HEK293T (cell line): Measurements from ENCODE around the gene KRTAP4-3.

Experiments used
- ARNT ChIP-seq: fragments of 450-650 bp; IDR thresholded peaks from 2 replicates; pipeline ENCODE4 v1.6.1; 2017; ENCODE audit warnings: mild to moderate bottlenecking
- CTBP1 ChIP-seq: fragments of 450-650 bp; IDR thresholded peaks from 2 replicates; pipeline ENCODE4 v1.6.1; 2016; ENCODE audit warnings: borderline replicate concordance
- ELF4 ChIP-seq: fragments of 450-650 bp; IDR thresholded peaks from 2 replicates; pipeline ENCODE4 v1.6.1; 2017; ENCODE audit warnings: antibody characterized with exemption
- FOXA1 ChIP-seq: fragments of 450-650 bp; IDR thresholded peaks from 2 replicates; pipeline ENCODE4 v1.6.1; 2016; ENCODE audit warnings: mild to moderate bottlenecking
- FOXK2 ChIP-seq: fragments of 450-650 bp; IDR thresholded peaks from 2 replicates; pipeline ENCODE4 v1.6.1; 2016; ENCODE audit warnings: mild to moderate bottlenecking
- FOXM1 ChIP-seq: fragments of 450-650 bp; IDR thresholded peaks from 2 replicates; pipeline ENCODE4 v1.6.1; 2017; ENCODE audit warnings: mild to moderate bottlenecking, borderline replicate concordance
- NFRKB ChIP-seq: fragments of 450-650 bp; IDR thresholded peaks from 2 replicates; pipeline ENCODE4 v1.6.1; 2016; ENCODE audit warnings: mild to moderate bottlenecking, moderate library complexity
- PKNOX1 ChIP-seq: fragments of 450-650 bp; IDR thresholded peaks from 2 replicates; pipeline ENCODE4 v1.6.1; 2016
- SP1 ChIP-seq: fragments of 450-650 bp; IDR thresholded peaks from 2 replicates; pipeline ENCODE4 v1.6.1; 2017
- SUZ12 ChIP-seq: fragments of 450-650 bp; IDR thresholded peaks from 2 replicates; pipeline ENCODE4 v1.6.1; 2016; ENCODE audit warnings: mild to moderate bottlenecking
- TARDBP ChIP-seq: fragments of 450-650 bp; IDR thresholded peaks from 2 replicates; pipeline ENCODE4 v1.6.1; 2016
- ZNF384 ChIP-seq: fragments of 450-650 bp; IDR thresholded peaks from 2 replicates; pipeline ENCODE4 v1.6.1; 2016

GRCh38 chr17:41141361-41141760 lies 26.7 kb downstream of the KRTAP4-3 start:
- no peak for TF ChIP-seq ZNF384
- TF ChIP-seq CTBP1 = no peak
- no peak for TF ChIP-seq FOXM1
- no peak for TF ChIP-seq FOXK2
- no peak for TF ChIP-seq TARDBP
- TF ChIP-seq NFRKB = no peak
- TF ChIP-seq FOXA1 = no peak
- no peak for TF ChIP-seq SP1
- TF ChIP-seq ELF4 = no peak
- TF ChIP-seq SUZ12 = no peak
- TF ChIP-seq PKNOX1 = no peak
- TF ChIP-seq ARNT = no peak
